22Rv1 (cell line): ENCODE data around the gene CHMP4A.

Experiments
- ZFX ChIP-seq: fragments of 450-650 bp; IDR thresholded peaks from 2 replicates; pipeline ENCODE4 v1.6.1; 2017; ENCODE audit warnings: antibody characterized with exemption, borderline replicate concordance
- TF ChIP-seq, protein P1 (sequence below): fragments of 450-650 bp; IDR thresholded peaks from 2 replicates; pipeline ENCODE4 v1.5.1; 2017; ENCODE audit warnings: mild to moderate bottlenecking

DNA sequence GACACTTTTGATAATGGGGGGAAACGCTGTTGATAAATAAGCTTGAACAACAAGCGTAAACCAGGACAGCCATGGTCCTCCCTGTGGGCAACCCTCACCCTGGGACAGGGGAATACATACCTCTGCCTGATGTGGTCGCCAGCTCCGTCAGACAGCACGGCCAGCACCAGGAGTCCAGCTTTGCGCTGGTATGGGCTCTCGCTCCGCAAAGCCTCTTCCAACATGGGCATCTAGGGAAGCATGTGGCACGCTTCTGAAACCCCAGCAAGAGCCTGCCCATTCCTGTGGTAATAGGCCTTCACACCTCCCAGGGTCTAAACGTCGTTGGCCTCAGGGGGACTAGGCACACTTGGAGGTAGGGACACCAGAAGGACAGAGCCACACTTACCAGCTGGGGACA is 27.5 kb downstream of the CHMP4A start:
- TF ChIP-seq, protein P1, sequence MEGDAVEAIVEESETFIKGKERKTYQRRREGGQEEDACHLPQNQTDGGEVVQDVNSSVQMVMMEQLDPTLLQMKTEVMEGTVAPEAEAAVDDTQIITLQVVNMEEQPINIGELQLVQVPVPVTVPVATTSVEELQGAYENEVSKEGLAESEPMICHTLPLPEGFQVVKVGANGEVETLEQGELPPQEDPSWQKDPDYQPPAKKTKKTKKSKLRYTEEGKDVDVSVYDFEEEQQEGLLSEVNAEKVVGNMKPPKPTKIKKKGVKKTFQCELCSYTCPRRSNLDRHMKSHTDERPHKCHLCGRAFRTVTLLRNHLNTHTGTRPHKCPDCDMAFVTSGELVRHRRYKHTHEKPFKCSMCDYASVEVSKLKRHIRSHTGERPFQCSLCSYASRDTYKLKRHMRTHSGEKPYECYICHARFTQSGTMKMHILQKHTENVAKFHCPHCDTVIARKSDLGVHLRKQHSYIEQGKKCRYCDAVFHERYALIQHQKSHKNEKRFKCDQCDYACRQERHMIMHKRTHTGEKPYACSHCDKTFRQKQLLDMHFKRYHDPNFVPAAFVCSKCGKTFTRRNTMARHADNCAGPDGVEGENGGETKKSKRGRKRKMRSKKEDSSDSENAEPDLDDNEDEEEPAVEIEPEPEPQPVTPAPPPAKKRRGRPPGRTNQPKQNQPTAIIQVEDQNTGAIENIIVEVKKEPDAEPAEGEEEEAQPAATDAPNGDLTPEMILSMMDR = no peak
- TF ChIP-seq ZFX = no peak
